Measurements from ENCODE around the gene TNNT2. TPM values are rescaled to one million over a fixed set of nuclear protein-coding genes. Genes with fewer than 3 reads are reported as not detected.

TNNT2 gene
- total RNA-seq, 4 donors from 2014 or later = 0.21 TPM; not detected in 3

GRCh38 chr1:201335901-201336300 is 41.6 kb downstream of the TNNT2 start:
- Histone ChIP-seq H3K36me3 (no peaks in the 10 kb centered on the region), H3K9me3 (no peaks in the 10 kb centered on the region), H3K27me3 (no peaks in the 10 kb centered on the region), H3K4me1 (no peaks in the 10 kb centered on the region), H3K4me3 (no peak overlapping the region), H3K27ac (no peak overlapping the region)
- TF ChIP-seq POLR2A (IDR thresholded peaks at IDR 0.05) = no peak
- TF ChIP-seq CTCF (IDR thresholded peaks at IDR 0.05) = no peak
- DNase-seq = no peak
- intact Hi-C loops (cut with DNase I; ENCODE audit: low total_unique reads) = no loop called here

- no peak overlapping the region for H3K4me3 ChIP-seq
- no peaks in the 10 kb centered on the region for H3K36me3 ChIP-seq
- intact Hi-C loops (cut with DNase I; ENCODE audit: low total_unique reads) = no loop called here
- DNase-seq = no peak
- no peak overlapping the region for H3K27ac ChIP-seq
- no peaks in the 10 kb centered on the region for H3K27me3 ChIP-seq
- TF ChIP-seq CTCF (IDR thresholded peaks at IDR 0.05) = no peak
- TF ChIP-seq POLR2A (IDR thresholded peaks at IDR 0.05) = no peak
- H3K4me1 ChIP-seq = no peaks in the 10 kb centered on the region
- no peaks in the 10 kb centered on the region for H3K9me3 ChIP-seq
Measured at GRCh38 chr1:201335174-201335870, 42.2 kb downstream of the TNNT2 start.

GRCh38 chr1:201334325-201335173 is 42.9 kb downstream of the TNNT2 start:
- no peaks in the 10 kb centered on the region for H3K9me3 ChIP-seq
- no peak overlapping the region for H3K4me3 ChIP-seq
- no peak for TF ChIP-seq POLR2A (IDR thresholded peaks at IDR 0.05)
- TF ChIP-seq CTCF (IDR thresholded peaks at IDR 0.05) = no peak
- no peaks in the 10 kb centered on the region for H3K27me3 ChIP-seq
- H3K36me3 ChIP-seq = no peaks in the 10 kb centered on the region
- no peak for DNase-seq
- H3K27ac ChIP-seq = no peak overlapping the region
- intact Hi-C loops (cut with DNase I; ENCODE audit: low total_unique reads) = no loop called here
- H3K4me1 ChIP-seq = no peaks in the 10 kb centered on the region

- DNase-seq = no peak
- no peak overlapping the region for H3K4me3 ChIP-seq
- no peaks in the 10 kb centered on the region for H3K27me3 ChIP-seq
- H3K9me3 ChIP-seq = no peaks in the 10 kb centered on the region
- intact Hi-C loops (cut with DNase I; ENCODE audit: low total_unique reads) = no loop called here
- no peak overlapping the region for H3K27ac ChIP-seq
- H3K4me1 ChIP-seq = no peaks in the 10 kb centered on the region
- TF ChIP-seq CTCF (IDR thresholded peaks at IDR 0.05) (no peak), POLR2A (IDR thresholded peaks at IDR 0.05) (no peak)
- no peaks in the 10 kb centered on the region for H3K36me3 ChIP-seq
Measured at GRCh38 chr1:201332616-201333335, 44.7 kb downstream of the TNNT2 start.
